Natural killer cell (primary cell): ENCODE measurements around the gene GCNA. TPM values are rescaled to one million over a fixed set of nuclear protein-coding genes. Genes with fewer than 3 reads are reported as not detected.

Experiments used
- ATAC-seq, 3 donors: fragments of 150-1000 bp in 2 of 3; fragments of 200-7000 bp in 1 of 3; cut with Tn5 transposase; 1 replicate in 1 of 3; 2 replicates in 2 of 3; pipeline ENCODE4 v1.10.0; 2021; ENCODE audit warnings: mild to moderate bottlenecking in 2 of 3, moderate library complexity in 2 of 3
- DNase-seq, 2 donors: peaks; one replicate each; pipeline versions ENCODE4 v3.0.0 to v3.0.0-alpha.2; 2013 to 2021; ENCODE audit warnings: mixed read lengths in 1 of 2
- H3K27ac ChIP-seq: one replicate; pipeline ENCODE4 v1.5.1; 2013; ENCODE audit warnings: mild to moderate bottlenecking, low read length
- H3K27me3 ChIP-seq: one replicate; pipeline ENCODE4 v1.6.1; 2013; ENCODE audit warnings: low read length; ENCODE audit not compliant: control insufficient read depth, insufficient read depth
- H3K36me3 ChIP-seq: one replicate; pipeline ENCODE4 v1.6.1; 2013; ENCODE audit warnings: low read length; ENCODE audit not compliant: control insufficient read depth, insufficient read depth
- H3K4me1 ChIP-seq: one replicate; pipeline ENCODE4 v1.6.1; 2013; ENCODE audit warnings: low read length; ENCODE audit not compliant: control insufficient read depth, insufficient read depth
- H3K4me3 ChIP-seq: one replicate; pipeline ENCODE4 v1.5.1; 2013; ENCODE audit warnings: low read length
- H3K9me3 ChIP-seq: one replicate; pipeline ENCODE4 v1.6.1; 2013; ENCODE audit warnings: low read length; ENCODE audit not compliant: control insufficient read depth, insufficient read depth
- H3K27ac Mint-ChIP-seq, 2 donors: one replicate each; pipeline ENCODE4 v1.8.0; 2022; ENCODE audit warnings: mild to moderate bottlenecking in 2 of 2, mixed read lengths in 2 of 2, moderate library complexity in 1 of 2
- H3K27me3 Mint-ChIP-seq, 2 donors: one replicate each; pipeline ENCODE4 v1.8.0; 2022; ENCODE audit warnings: low read depth in 2 of 2, mixed read lengths in 2 of 2
- H3K36me3 Mint-ChIP-seq: one replicate; pipeline ENCODE4 v1.8.0; 2022; ENCODE audit warnings: mixed read lengths
- H3K4me1 Mint-ChIP-seq, 2 donors: one replicate each; pipeline ENCODE4 v1.8.0; 2022; ENCODE audit warnings: mixed read lengths in 2 of 2
- H3K4me3 Mint-ChIP-seq: one replicate; pipeline ENCODE4 v1.8.0; 2022; ENCODE audit warnings: mild to moderate bottlenecking, moderate library complexity, mixed read lengths
- H3K9me3 Mint-ChIP-seq, 2 donors: one replicate each; pipeline ENCODE4 v1.8.0; 2022; ENCODE audit warnings: mixed read lengths in 2 of 2
- WGBS: methylation state at CpG from one replicate; pipeline ENCODE4 v1.1.7; 2013; ENCODE audit warnings: missing lambda C conversion rate; ENCODE audit not compliant: insufficient coverage; 5-methylcytosine and 5-hydroxymethylcytosine counted together
- intact Hi-C: fragments of 100-400 bp; cut with micrococcal nuclease; formaldehyde crosslinking; loops from one replicate; pipeline ENCODE4 v1.14.2; 2022
- total RNA-seq, 4 donors: library from RNA; stranded (reverse); fragments of 120-200 nt in 1 of 4; gene quantifications; one replicate each; pipeline versions ENCODE4 v1.2.3 to v1.2.4, GENCODE V29; 2013 to 2022
- TF ChIP-seq, protein P1 (sequence below): fragments of 200-600 bp; IDR thresholded peaks from one replicate; pipeline ENCODE4 v1.8.0; 2022; ENCODE audit warnings: antibody characterized with exemption

Gene GCNA
- total RNA-seq, 3 donors from 2014 or later (not counting 1 experiment from before 2014, with no cell fraction given): 3.6 to 4.5 (median 3.7) TPM

DNA sequence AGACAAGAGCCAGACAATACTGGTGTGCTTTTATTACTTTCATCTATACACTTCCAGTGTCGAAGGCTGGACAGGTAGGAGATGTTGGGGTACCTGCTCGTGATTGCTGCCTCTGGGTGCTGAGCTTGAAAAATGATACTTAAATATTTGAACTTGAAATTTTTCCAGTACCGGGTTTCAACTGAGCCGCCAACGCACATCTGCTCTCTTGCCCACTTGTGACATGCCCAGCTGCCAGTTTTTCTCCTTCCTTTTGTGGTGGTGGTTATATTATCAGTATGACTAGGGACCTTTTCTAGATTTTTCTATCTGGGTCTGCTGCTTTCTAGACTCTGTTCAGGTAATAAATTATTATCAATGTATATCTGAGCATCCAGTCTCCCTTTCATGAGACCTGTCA, 42.0 kb upstream of the GCNA start:
- H3K4me3 Mint-ChIP-seq: peak overlapping the region; percentile 77
- H3K36me3 ChIP-seq: peaks cover 12% of the 10 kb centered on the region
- H3K4me1 Mint-ChIP-seq: peaks cover 42 to 49% of the 10 kb centered on the region in 2 donors
- DNase-seq: no peak
- no peaks in the 10 kb centered on the region for H3K27me3 ChIP-seq
- no peak for ATAC-seq
- H3K27ac Mint-ChIP-seq: peak overlapping the region; percentile 79 to 97
- H3K27me3 Mint-ChIP-seq: no peaks in the 10 kb centered on the region
- H3K9me3 ChIP-seq: no peaks in the 10 kb centered on the region
- TF ChIP-seq, protein P1, sequence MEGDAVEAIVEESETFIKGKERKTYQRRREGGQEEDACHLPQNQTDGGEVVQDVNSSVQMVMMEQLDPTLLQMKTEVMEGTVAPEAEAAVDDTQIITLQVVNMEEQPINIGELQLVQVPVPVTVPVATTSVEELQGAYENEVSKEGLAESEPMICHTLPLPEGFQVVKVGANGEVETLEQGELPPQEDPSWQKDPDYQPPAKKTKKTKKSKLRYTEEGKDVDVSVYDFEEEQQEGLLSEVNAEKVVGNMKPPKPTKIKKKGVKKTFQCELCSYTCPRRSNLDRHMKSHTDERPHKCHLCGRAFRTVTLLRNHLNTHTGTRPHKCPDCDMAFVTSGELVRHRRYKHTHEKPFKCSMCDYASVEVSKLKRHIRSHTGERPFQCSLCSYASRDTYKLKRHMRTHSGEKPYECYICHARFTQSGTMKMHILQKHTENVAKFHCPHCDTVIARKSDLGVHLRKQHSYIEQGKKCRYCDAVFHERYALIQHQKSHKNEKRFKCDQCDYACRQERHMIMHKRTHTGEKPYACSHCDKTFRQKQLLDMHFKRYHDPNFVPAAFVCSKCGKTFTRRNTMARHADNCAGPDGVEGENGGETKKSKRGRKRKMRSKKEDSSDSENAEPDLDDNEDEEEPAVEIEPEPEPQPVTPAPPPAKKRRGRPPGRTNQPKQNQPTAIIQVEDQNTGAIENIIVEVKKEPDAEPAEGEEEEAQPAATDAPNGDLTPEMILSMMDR: no peak
- peak overlapping the region; percentile 10 for H3K4me3 ChIP-seq
- peak overlapping the region; percentile 35 for H3K27ac ChIP-seq
- H3K9me3 Mint-ChIP-seq: no peaks in the 10 kb centered on the region
- peaks cover 32% of the 10 kb centered on the region for H3K4me1 ChIP-seq
- intact Hi-C loops: loop anchor here (10.0 kb wide), 1 partner anchor 431 kb away; the partner anchor contains the start of gene CXorf65
- 0% methylated on average over 1 of the region's 5 CpGs for WGBS
- peaks cover 16% of the 10 kb centered on the region for H3K36me3 Mint-ChIP-seq

- H3K4me1 ChIP-seq: peaks cover 32% of the 10 kb centered on the region
- no peaks in the 10 kb centered on the region for H3K9me3 ChIP-seq
- no peaks in the 10 kb centered on the region for H3K27me3 ChIP-seq
- Mint-ChIP-seq H3K4me3 (peak overlapping the region; percentile 77), H3K9me3 (no peaks in the 10 kb centered on the region), H3K4me1 (peaks cover 40 to 52% of the 10 kb centered on the region in 2 donors), H3K27me3 (no peaks in the 10 kb centered on the region), H3K27ac (peak overlapping the region; percentile 53 to 97), H3K36me3 (peaks cover 16% of the 10 kb centered on the region)
- WGBS: 39% methylated on average over 6 of the region's 9 CpGs
- ATAC-seq (no peak), DNase-seq (no peak)
- intact Hi-C loops: loop anchor here (10.0 kb wide), 1 partner anchor 433 kb away; the partner anchor contains the start of gene CXorf65
- peaks cover 12% of the 10 kb centered on the region for H3K36me3 ChIP-seq
- peak overlapping the region; percentile 35 for H3K27ac ChIP-seq
- H3K4me3 ChIP-seq: no peak overlapping the region
- TF ChIP-seq, protein P1: no peak
These were observed 40.5 kb upstream of the GCNA start for GRCh38 chrX:71537743-71538142.

GRCh38 chrX:71540801-71541200, 37.4 kb upstream of the GCNA start:
- peak in 1 of 2 donors; percentile 21 for DNase-seq
- ATAC-seq: peak; percentile 39 to 53 (median 44)
- peaks cover 27% of the 10 kb centered on the region for H3K36me3 ChIP-seq
- no peak overlapping the region for H3K27ac ChIP-seq
- H3K27me3 ChIP-seq: no peaks in the 10 kb centered on the region
- H3K9me3 Mint-ChIP-seq: no peaks in the 10 kb centered on the region
- H3K36me3 Mint-ChIP-seq: no peaks in the 10 kb centered on the region
- intact Hi-C loops: no loop called here
- TF ChIP-seq, protein P1: no peak
- H3K4me1 ChIP-seq: peaks cover 41% of the 10 kb centered on the region
- H3K4me3 Mint-ChIP-seq: peak overlapping the region; percentile 54
- no peaks in the 10 kb centered on the region for H3K27me3 Mint-ChIP-seq
- no peak overlapping the region for H3K4me3 ChIP-seq
- H3K4me1 Mint-ChIP-seq: peaks cover 30 to 54% of the 10 kb centered on the region in 2 donors
- H3K27ac Mint-ChIP-seq: peak overlapping the region; percentile 87 to 97
- 29% methylated on average over 3 of the region's 3 CpGs for WGBS
- H3K9me3 ChIP-seq: no peaks in the 10 kb centered on the region
